Dendritic cell treated with granulocyte-macrophage colony-stimulating factor and Interleukin-4, amounts not matched to agents 40 ng/mL and 50 ng/mL, for 4 days (primary cell): ENCODE data around the gene IGSF21.

Experiments
- H3K27ac Mint-ChIP-seq: one replicate; pipeline ENCODE4 v1.8.0; 2022; ENCODE audit warnings: mild to moderate bottlenecking, mixed read lengths
- H3K27me3 Mint-ChIP-seq: one replicate; pipeline ENCODE4 v1.8.0; 2022; ENCODE audit warnings: mild to moderate bottlenecking, mixed read lengths
- H3K36me3 Mint-ChIP-seq: one replicate; pipeline ENCODE4 v1.8.0; 2022; ENCODE audit warnings: low read depth, mixed read lengths
- H3K4me1 Mint-ChIP-seq: one replicate; pipeline ENCODE4 v1.8.0; 2022; ENCODE audit warnings: low read depth, mixed read lengths
- H3K4me3 Mint-ChIP-seq: one replicate; pipeline ENCODE4 v1.8.0; 2022; ENCODE audit warnings: mild to moderate bottlenecking, moderate library complexity, mixed read lengths
- H3K9me3 Mint-ChIP-seq: one replicate; pipeline ENCODE4 v1.8.0; 2022; ENCODE audit warnings: mixed read lengths
- intact Hi-C: fragments of 100-400 bp; cut with micrococcal nuclease; formaldehyde crosslinking; loops from one replicate; pipeline ENCODE4 v1.15.0; 2022

Gene IGSF21

GRCh38 chr1:18426580-18426979 is 319.0 kb downstream of the IGSF21 start:
- H3K4me3 Mint-ChIP-seq = no peak overlapping the region

More at GRCh38 chr1:18426580-18426979, 319.0 kb downstream of the IGSF21 start:
- Mint-ChIP-seq H3K27me3 (peaks cover 2% of the 10 kb centered on the region), H3K9me3 (peaks cover 9% of the 10 kb centered on the region), H3K27ac (no peak overlapping the region), H3K36me3 (no peaks in the 10 kb centered on the region), H3K4me1 (no peaks in the 10 kb centered on the region)
- intact Hi-C loops = no loop called here
